B cell (primary cell): ENCODE results near the gene STX8. TPM values are rescaled to one million over a fixed set of nuclear protein-coding genes. Genes with fewer than 3 reads are reported as not detected.

Experiments
- ATAC-seq: fragments of 200-7000 bp; cut with Tn5 transposase; one replicate; pipeline ENCODE4 v1.10.0; 2021; ENCODE audit warnings: low read depth, mild to moderate bottlenecking, moderate number of reproducible peaks, moderate library complexity
- CTCF ChIA-PET: fragments of 350-600 bp; sonication (Branson Sonifier 250); formaldehyde crosslinking; loops from one replicate; lab custom pipeline; 2021; ENCODE audit warnings: antibody characterized with exemption, inconsistent platforms; lab: Charles Lee
- POLR2A ChIA-PET: fragments of 350-600 bp; sonication (Branson Sonifier 250); formaldehyde crosslinking; loops from one replicate; lab custom pipeline; 2021; ENCODE audit warnings: antibody characterized with exemption; lab: Charles Lee
- DNase-seq: peaks from one replicate; pipeline ENCODE4 v3.0.0; 2013
- H2AFZ ChIP-seq: 2 replicates; pipeline ENCODE4 v1.6.1; 2012; ENCODE audit warnings: mild to moderate bottlenecking, low read depth, low read length; ENCODE audit not compliant: insufficient read depth, poor library complexity, severe bottlenecking
- H3K27ac ChIP-seq, 2 donors: 1 replicate in 1 of 2; 2 replicates in 1 of 2; pipeline ENCODE4 v1.5.1; 2012 to 2013; ENCODE audit warnings: low read length in 2 of 2, mild to moderate bottlenecking in 2 of 2, moderate library complexity in 1 of 2
- H3K27me3 ChIP-seq, 4 experiments: fragments of 200-600 bp in 1 of 4; sonication (generic) in 1 of 4; replicated peaks in 1 of 4; 1 replicate in 2 of 4; 2 replicates in 2 of 4; pipeline versions ENCODE4 v1.6.1 to v1.7.0; 2013 to 2016; ENCODE audit warnings: low read length in 3 of 4, mild to moderate bottlenecking in 2 of 4, mixed read lengths in 1 of 4, moderate library complexity in 1 of 4; ENCODE audit not compliant: insufficient read depth in 4 of 4, control insufficient read depth in 3 of 4; ENCODE audit errors: control extremely low read depth in 1 of 4
- H3K36me3 ChIP-seq, 2 experiments: replicated peaks in 1 of 2; 1 replicate in 1 of 2; 2 replicates in 1 of 2; pipeline versions ENCODE4 v1.6.1 to v1.7.1; 2013; ENCODE audit warnings: low read length in 1 of 2; ENCODE audit not compliant: insufficient read depth in 2 of 2, control insufficient read depth in 1 of 2; ENCODE audit errors: control extremely low read depth in 1 of 2, extremely low read depth in 1 of 2
- H3K4me1 ChIP-seq, 2 donors: fragments of 200-600 bp in 1 of 2; sonication (generic) in 1 of 2; 1 replicate in 1 of 2; 2 replicates in 1 of 2; pipeline versions ENCODE4 v1.5.1 to v1.6.1; 2013 to 2017; ENCODE audit warnings: low read length in 2 of 2; ENCODE audit not compliant: control insufficient read depth in 2 of 2, insufficient read depth in 2 of 2
- H3K4me2 ChIP-seq: replicated peaks from 2 replicates; pipeline ENCODE3; 2012; ENCODE audit warnings: mild to moderate bottlenecking, low read depth, low read length; ENCODE audit not compliant: poor library complexity, severe bottlenecking
- H3K4me3 ChIP-seq, 5 experiments: fragments of 200-600 bp in 1 of 5; sonication (generic) in 1 of 5; 1 replicate in 3 of 5; 2 replicates in 2 of 5; pipeline versions ENCODE4 v1.5.1 to v1.7.0; 2011 to 2016; ENCODE audit warnings: low read length in 4 of 5, mild to moderate bottlenecking in 4 of 5, low read depth in 2 of 5, control low read depth in 1 of 5, moderate library complexity in 1 of 5; ENCODE audit not compliant: insufficient read depth in 1 of 5; ENCODE audit errors: control extremely low read depth in 1 of 5, extremely low read depth in 1 of 5
- H3K79me2 ChIP-seq: fragments of 200-600 bp; sonication (generic); one replicate; pipeline ENCODE4 v1.6.0; 2016; ENCODE audit warnings: low read length; ENCODE audit not compliant: control insufficient read depth, insufficient read depth
- H3K9ac ChIP-seq: fragments of 200-600 bp; sonication (generic); 2 replicates; pipeline ENCODE4 v1.6.1; 2017; ENCODE audit warnings: mild to moderate bottlenecking, low read length, moderate library complexity
- H3K9me3 ChIP-seq, 3 donors: one replicate each; pipeline versions ENCODE4 v1.6.1 to v1.7.1; 2013; ENCODE audit warnings: low read length in 2 of 3; ENCODE audit not compliant: control insufficient read depth in 2 of 3, insufficient read depth in 1 of 3; ENCODE audit errors: control extremely low read depth in 1 of 3
- H4K20me1 ChIP-seq: 2 replicates; pipeline ENCODE4 v1.6.0; 2012; ENCODE audit warnings: mild to moderate bottlenecking, low read length; ENCODE audit not compliant: insufficient read depth, control insufficient read depth, poor library complexity, severe bottlenecking
- H3K27ac Mint-ChIP-seq: one replicate; pipeline ENCODE4 v1.8.0; 2021; ENCODE audit warnings: mixed read lengths
- H3K27me3 Mint-ChIP-seq: one replicate; pipeline ENCODE4 v1.8.0; 2021; ENCODE audit warnings: mixed read lengths
- H3K4me1 Mint-ChIP-seq: one replicate; pipeline ENCODE4 v1.8.0; 2021; ENCODE audit warnings: mixed read lengths
- H3K4me3 Mint-ChIP-seq: one replicate; pipeline ENCODE4 v1.8.0; 2021; ENCODE audit warnings: mixed read lengths
- H3K9me3 Mint-ChIP-seq: one replicate; pipeline ENCODE4 v1.8.0; 2022; ENCODE audit warnings: mixed read lengths; ENCODE audit not compliant: insufficient read depth
- CTCF ChIP-seq: fragments of 200-600 bp; IDR thresholded peaks from one replicate; pipeline ENCODE4 v1.8.0; 2022; ENCODE audit warnings: antibody characterized with exemption, mild to moderate bottlenecking
- EZH2 ChIP-seq: IDR thresholded peaks from 2 replicates; pipeline ENCODE4 v1.6.1; 2012; ENCODE audit warnings: borderline replicate concordance, low read depth, mild to moderate bottlenecking, moderate library complexity, low read length; ENCODE audit not compliant: insufficient read depth, poor library complexity, severe bottlenecking
- WGBS: methylation state at CpG from one replicate; pipeline ENCODE4 v1.1.5; 2013; ENCODE audit warnings: missing lambda C conversion rate; ENCODE audit not compliant: insufficient coverage; 5-methylcytosine and 5-hydroxymethylcytosine counted together
- intact Hi-C: fragments of 100-400 bp; cut with micrococcal nuclease; formaldehyde crosslinking; loops from one replicate; pipeline ENCODE4 v1.10.0; 2022
- polyA plus RNA-seq: library from polyadenylated mRNA; depleted of rRNA; stranded (reverse); fragments of >200 nt; gene quantifications from 2 replicates; pipeline ENCODE4 v1.2.3, GENCODE V29; 2012
- total RNA-seq, 2 donors: library from RNA; stranded (reverse); fragments of 120-200 nt in 1 of 2; gene quantifications; 1 replicate in 1 of 2; 2 replicates in 1 of 2; pipeline versions ENCODE4 v1.2.3 to v1.2.4, GENCODE V29; 2013 to 2022

STX8 gene
- total and polyA plus RNA-seq, 2 donors (not counting 1 experiment from before 2014, with no cell fraction given) = 35.8 to 61.5 TPM

- H3K4me3 ChIP-seq = no peak overlapping the region
- no peaks in the 10 kb centered on the region for H3K36me3 ChIP-seq
- no peaks in the 10 kb centered on the region for H4K20me1 ChIP-seq
- H3K4me1 ChIP-seq = no peaks in the 10 kb centered on the region
- H3K9me3 Mint-ChIP-seq = no peaks in the 10 kb centered on the region
- DNase-seq (no peak), ATAC-seq (no peak)
- H2AFZ ChIP-seq = no peak overlapping the region
- H3K27ac Mint-ChIP-seq = no peak overlapping the region
- intact Hi-C loops = no loop called here
- ChIA-PET CTCF (no interaction called here), POLR2A (no interaction called here)
- no peaks in the 10 kb centered on the region for H3K9me3 ChIP-seq
- H3K4me3 Mint-ChIP-seq = no peak overlapping the region
- no peaks in the 10 kb centered on the region for H3K27me3 Mint-ChIP-seq
- H3K27me3 ChIP-seq = no peaks in the 10 kb centered on the region
- TF ChIP-seq EZH2 = no peak
- no peak overlapping the region for H3K27ac ChIP-seq
- no peaks in the 10 kb centered on the region for H3K79me2 ChIP-seq
- H3K4me2 ChIP-seq = no peak overlapping the region
- H3K4me1 Mint-ChIP-seq = no peaks in the 10 kb centered on the region
- no peak overlapping the region for H3K9ac ChIP-seq
- 97% methylated on average over 12 of the region's 22 CpGs for WGBS
These were observed 303.0 kb downstream of the STX8 start for GRCh38 chr17:9272501-9273200.

- Histone ChIP-seq H3K27ac (no peak overlapping the region), H3K27me3 (no peaks in the 10 kb centered on the region), H2AFZ (no peak overlapping the region), H3K9ac (no peak overlapping the region), H4K20me1 (no peaks in the 10 kb centered on the region), H3K9me3 (no peaks in the 10 kb centered on the region), H3K4me2 (no peak overlapping the region), H3K36me3 (no peaks in the 10 kb centered on the region), H3K79me2 (no peaks in the 10 kb centered on the region), H3K4me3 (no peak overlapping the region), H3K4me1 (no peaks in the 10 kb centered on the region)
- Mint-ChIP-seq H3K27me3 (no peaks in the 10 kb centered on the region), H3K27ac (no peak overlapping the region), H3K9me3 (no peaks in the 10 kb centered on the region), H3K4me3 (no peak overlapping the region), H3K4me1 (no peaks in the 10 kb centered on the region)
- no peak for ATAC-seq
- POLR2A ChIA-PET = no interaction called here
- WGBS = 94% methylated on average over 4 of the region's 8 CpGs
- CTCF ChIA-PET = no interaction called here
- intact Hi-C loops = no loop called here
- no peak for TF ChIP-seq CTCF
- no peak for TF ChIP-seq EZH2
- DNase-seq = no peak
These were observed 303.6 kb downstream of the STX8 start for GRCh38 chr17:9271989-9272388.
